Hepatocyte (in vitro differentiated cells): Measurements from ENCODE around the gene RTN4RL1.

Experiments used
- EZH2 ChIP-seq: fragments of 200-600 bp; sonication (generic); IDR thresholded peaks from 2 replicates; pipeline ENCODE4 v1.6.1; 2016; ENCODE audit warnings: antibody characterized with exemption, mild to moderate bottlenecking, borderline replicate concordance
- TF ChIP-seq, protein P1 (sequence below): fragments of 200-600 bp; sonication (generic); IDR thresholded peaks from 2 replicates; pipeline ENCODE4 v1.5.1; 2016; ENCODE audit warnings: antibody characterized with exemption, mild to moderate bottlenecking; ENCODE audit not compliant: poor library complexity

DNA sequence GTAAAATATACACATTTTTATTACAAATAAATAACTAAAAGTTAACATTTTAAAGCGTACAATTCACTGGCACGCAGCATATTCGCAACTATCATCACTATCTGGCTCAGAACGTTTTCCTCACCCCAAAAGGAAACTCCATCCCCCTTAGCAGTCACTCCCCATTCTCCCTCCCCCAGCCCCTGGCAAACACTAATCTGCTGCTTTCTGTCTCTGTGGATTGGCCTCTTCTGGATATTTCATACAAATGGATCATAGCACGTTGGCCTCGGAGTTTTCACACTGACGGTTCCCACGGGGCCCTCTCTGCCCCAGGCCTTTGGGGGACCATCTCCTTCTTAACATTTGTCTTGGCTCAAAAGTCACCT lies 64.6 kb downstream of the RTN4RL1 start:
- TF ChIP-seq, protein P1, sequence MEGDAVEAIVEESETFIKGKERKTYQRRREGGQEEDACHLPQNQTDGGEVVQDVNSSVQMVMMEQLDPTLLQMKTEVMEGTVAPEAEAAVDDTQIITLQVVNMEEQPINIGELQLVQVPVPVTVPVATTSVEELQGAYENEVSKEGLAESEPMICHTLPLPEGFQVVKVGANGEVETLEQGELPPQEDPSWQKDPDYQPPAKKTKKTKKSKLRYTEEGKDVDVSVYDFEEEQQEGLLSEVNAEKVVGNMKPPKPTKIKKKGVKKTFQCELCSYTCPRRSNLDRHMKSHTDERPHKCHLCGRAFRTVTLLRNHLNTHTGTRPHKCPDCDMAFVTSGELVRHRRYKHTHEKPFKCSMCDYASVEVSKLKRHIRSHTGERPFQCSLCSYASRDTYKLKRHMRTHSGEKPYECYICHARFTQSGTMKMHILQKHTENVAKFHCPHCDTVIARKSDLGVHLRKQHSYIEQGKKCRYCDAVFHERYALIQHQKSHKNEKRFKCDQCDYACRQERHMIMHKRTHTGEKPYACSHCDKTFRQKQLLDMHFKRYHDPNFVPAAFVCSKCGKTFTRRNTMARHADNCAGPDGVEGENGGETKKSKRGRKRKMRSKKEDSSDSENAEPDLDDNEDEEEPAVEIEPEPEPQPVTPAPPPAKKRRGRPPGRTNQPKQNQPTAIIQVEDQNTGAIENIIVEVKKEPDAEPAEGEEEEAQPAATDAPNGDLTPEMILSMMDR, result no peak
- TF ChIP-seq EZH2, result no peak
